Thoracic aorta (tissue), 2 donors: Measurements from ENCODE around the gene CLHC1. TPM values are rescaled to one million over a fixed set of nuclear protein-coding genes. Genes with fewer than 3 reads are reported as not detected.

Experiments used
- ATAC-seq: fragments of 150-250 bp; one replicate; pipeline ENCODE4 v1.8.0; 2017; ENCODE audit warnings: low read depth; ENCODE audit not compliant: insufficient number of reproducible peaks, low FRiP score
- DNase-seq: peaks from one replicate; pipeline ENCODE4 v3.0.0-alpha.2; 2020; ENCODE audit warnings: low spot score
- H3K27ac ChIP-seq, 2 donors: fragments of 200-600 bp; sonication (generic); 1 replicate in 1 of 2; 2 replicates in 1 of 2; pipeline ENCODE4 v1.5.1; 2016; ENCODE audit warnings: mild to moderate bottlenecking in 2 of 2, moderate library complexity in 2 of 2
- H3K27me3 ChIP-seq: fragments of 200-600 bp; sonication (generic); replicated peaks from 2 replicates; pipeline ENCODE4 v1.6.0; 2016; ENCODE audit warnings: mild to moderate bottlenecking; ENCODE audit not compliant: insufficient read depth
- H3K36me3 ChIP-seq: fragments of 200-600 bp; sonication (generic); one replicate; pipeline ENCODE4 v1.5.1; 2016
- H3K4me1 ChIP-seq, 2 donors: fragments of 200-600 bp; sonication (generic); 1 replicate in 1 of 2; 2 replicates in 1 of 2; pipeline versions ENCODE4 v1.5.1 to v1.6.0; 2016; ENCODE audit warnings: low read depth in 2 of 2, mild to moderate bottlenecking in 1 of 2; ENCODE audit not compliant: control insufficient read depth in 1 of 2
- H3K4me3 ChIP-seq: fragments of 200-600 bp; sonication (generic); 2 replicates; pipeline ENCODE4 v1.5.1; 2016; ENCODE audit warnings: mild to moderate bottlenecking
- H3K9me3 ChIP-seq: fragments of 200-600 bp; sonication (generic); 2 replicates; pipeline ENCODE4 v1.5.1; 2016
- CTCF ChIP-seq: fragments of 200-600 bp; sonication (generic); IDR thresholded peaks from one replicate; pipeline ENCODE4 v1.5.1; 2019; ENCODE audit warnings: antibody characterized with exemption
- total RNA-seq, 2 donors: library from RNA; depleted of rRNA; stranded (reverse); fragments of >200 nt; gene quantifications; one replicate each; pipeline versions ENCODE4 v1.1.0 to v1.2.3, GENCODE V29; 2016

The CLHC1 gene
- total RNA-seq, 2 donors from 2014 or later, result 0.28 to 8.4 TPM

GRCh38 chr2:55161295-55162210, 70.5 kb downstream of the CLHC1 start:
- H3K9me3 ChIP-seq, result no peaks in the 10 kb centered on the region
- H3K27ac ChIP-seq, result no peak overlapping the region
- no peak overlapping the region for H3K4me3 ChIP-seq
- no peaks in the 10 kb centered on the region for H3K27me3 ChIP-seq
- ATAC-seq (no peak), DNase-seq (no peak)
- H3K36me3 ChIP-seq, result no peaks in the 10 kb centered on the region
- TF ChIP-seq CTCF, result no peak
- peaks cover 36 to 52% of the 10 kb centered on the region in 2 donors for H3K4me1 ChIP-seq

- ATAC-seq, result no peak
- Histone ChIP-seq H3K27ac (no peak overlapping the region), H3K4me3 (no peak overlapping the region), H3K27me3 (no peaks in the 10 kb centered on the region), H3K36me3 (no peaks in the 10 kb centered on the region), H3K9me3 (no peaks in the 10 kb centered on the region), H3K4me1 (peaks cover 43 to 57% of the 10 kb centered on the region in 2 donors)
- no peak for DNase-seq
- TF ChIP-seq CTCF, result no peak
Observed at GRCh38 chr2:55160422-55160821, 71.7 kb downstream of the CLHC1 start.

- H3K4me1 ChIP-seq, result peaks cover 49 to 63% of the 10 kb centered on the region in 2 donors
- no peaks in the 10 kb centered on the region for H3K9me3 ChIP-seq
- no peak overlapping the region for H3K4me3 ChIP-seq
- TF ChIP-seq CTCF, result no peak
- H3K36me3 ChIP-seq, result no peaks in the 10 kb centered on the region
- H3K27ac ChIP-seq, result no peak overlapping the region
- ATAC-seq (no peak), DNase-seq (no peak)
- H3K27me3 ChIP-seq, result no peaks in the 10 kb centered on the region
Observed at GRCh38 chr2:55159752-55160151, 72.3 kb downstream of the CLHC1 start.

- no peak for TF ChIP-seq CTCF
- Histone ChIP-seq H3K4me3 (no peak overlapping the region), H3K27me3 (no peaks in the 10 kb centered on the region), H3K36me3 (no peaks in the 10 kb centered on the region), H3K4me1 (peaks cover 53 to 68% of the 10 kb centered on the region in 2 donors), H3K27ac (peak overlapping the region in 1 of 2 donors; percentile 75), H3K9me3 (no peaks in the 10 kb centered on the region)
- DNase-seq (no peak), ATAC-seq (no peak)
Observed at GRCh38 chr2:55159037-55159651, 72.9 kb downstream of the CLHC1 start.

GRCh38 chr2:55158111-55158814, 73.8 kb downstream of the CLHC1 start:
- no peak for TF ChIP-seq CTCF
- Histone ChIP-seq H3K36me3 (no peaks in the 10 kb centered on the region), H3K27me3 (no peaks in the 10 kb centered on the region), H3K27ac (peak overlapping the region; percentile 71 to 75), H3K9me3 (no peaks in the 10 kb centered on the region), H3K4me3 (no peak overlapping the region), H3K4me1 (peaks cover 50 to 68% of the 10 kb centered on the region in 2 donors)
- ATAC-seq (no peak), DNase-seq (no peak)
